ENCODE data around the gene RPS21. TPM values are rescaled to one million over a fixed set of nuclear protein-coding genes. Genes with fewer than 3 reads are reported as not detected.

Gene RPS21
- total RNA-seq, 1 donor from 2014 or later, result 1,160 TPM

DNA sequence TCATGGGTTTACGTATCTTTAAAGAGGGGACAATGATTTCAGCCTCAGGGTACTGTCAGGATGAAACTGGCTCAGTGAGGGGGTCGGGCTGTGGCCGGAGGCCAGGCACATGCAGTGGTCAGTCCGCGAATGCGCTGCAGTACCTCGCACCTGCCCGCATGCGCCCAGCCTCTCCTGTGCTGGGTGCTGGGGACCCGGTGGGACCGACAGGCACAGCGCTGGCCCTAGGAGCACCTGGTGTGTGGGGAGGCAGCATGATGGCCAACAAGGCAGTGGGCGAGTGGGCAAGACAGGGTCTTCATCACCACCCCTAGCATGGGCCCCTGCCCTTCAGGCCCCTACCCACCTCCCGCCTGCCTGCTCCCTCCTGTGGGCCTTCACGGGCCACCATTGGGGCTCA, 21.2 kb downstream of the RPS21 start:
- peak overlapping the region; percentile 50 for H3K4me3 Mint-ChIP-seq (ENCODE audit: low read depth)
- TF ChIP-seq, protein P1, sequence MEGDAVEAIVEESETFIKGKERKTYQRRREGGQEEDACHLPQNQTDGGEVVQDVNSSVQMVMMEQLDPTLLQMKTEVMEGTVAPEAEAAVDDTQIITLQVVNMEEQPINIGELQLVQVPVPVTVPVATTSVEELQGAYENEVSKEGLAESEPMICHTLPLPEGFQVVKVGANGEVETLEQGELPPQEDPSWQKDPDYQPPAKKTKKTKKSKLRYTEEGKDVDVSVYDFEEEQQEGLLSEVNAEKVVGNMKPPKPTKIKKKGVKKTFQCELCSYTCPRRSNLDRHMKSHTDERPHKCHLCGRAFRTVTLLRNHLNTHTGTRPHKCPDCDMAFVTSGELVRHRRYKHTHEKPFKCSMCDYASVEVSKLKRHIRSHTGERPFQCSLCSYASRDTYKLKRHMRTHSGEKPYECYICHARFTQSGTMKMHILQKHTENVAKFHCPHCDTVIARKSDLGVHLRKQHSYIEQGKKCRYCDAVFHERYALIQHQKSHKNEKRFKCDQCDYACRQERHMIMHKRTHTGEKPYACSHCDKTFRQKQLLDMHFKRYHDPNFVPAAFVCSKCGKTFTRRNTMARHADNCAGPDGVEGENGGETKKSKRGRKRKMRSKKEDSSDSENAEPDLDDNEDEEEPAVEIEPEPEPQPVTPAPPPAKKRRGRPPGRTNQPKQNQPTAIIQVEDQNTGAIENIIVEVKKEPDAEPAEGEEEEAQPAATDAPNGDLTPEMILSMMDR (IDR thresholded peaks at IDR 0.05; ENCODE audit: unreplicated experiment), result no peak
- H3K4me1 Mint-ChIP-seq (ENCODE audit: low read depth), result peaks cover 11% of the 10 kb centered on the region
- H3K9me3 Mint-ChIP-seq (ENCODE audit: low read depth), result no peaks in the 10 kb centered on the region
- H3K27ac Mint-ChIP-seq, result no peak overlapping the region
- no peak for DNase-seq (ENCODE audit: low spot score, unreplicated experiment)
- no peaks in the 10 kb centered on the region for H3K36me3 Mint-ChIP-seq (ENCODE audit: insufficient read depth)
- peaks cover 7% of the 10 kb centered on the region for H3K27me3 Mint-ChIP-seq

DNA sequence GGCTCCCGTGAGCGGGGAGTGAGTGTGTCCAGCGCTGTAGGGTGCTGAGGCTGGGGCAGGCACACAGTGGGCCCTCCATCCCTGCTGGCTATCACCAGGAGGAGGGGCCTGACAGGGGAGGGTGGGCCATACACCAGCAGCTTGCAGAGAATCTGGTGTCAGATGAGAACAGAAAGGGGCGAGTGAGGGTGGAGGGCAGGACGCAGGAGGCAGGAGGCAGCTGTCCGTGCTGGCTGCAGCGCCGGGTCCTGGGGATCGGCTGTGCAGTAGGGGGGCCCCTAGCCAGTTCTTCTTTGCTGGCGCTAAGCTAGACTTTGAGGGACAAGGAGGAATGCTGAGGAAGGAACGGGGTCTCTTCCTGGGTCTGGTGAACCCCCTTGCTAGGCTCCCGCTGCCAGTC, 21.7 kb downstream of the RPS21 start:
- H3K4me1 Mint-ChIP-seq (ENCODE audit: low read depth), result peaks cover 11% of the 10 kb centered on the region
- H3K27ac Mint-ChIP-seq, result peak overlapping the region; percentile 20
- no peak for DNase-seq (ENCODE audit: low spot score, unreplicated experiment)
- no peaks in the 10 kb centered on the region for H3K9me3 Mint-ChIP-seq (ENCODE audit: low read depth)
- no peak overlapping the region for H3K4me3 Mint-ChIP-seq (ENCODE audit: low read depth)
- peaks cover 7% of the 10 kb centered on the region for H3K27me3 Mint-ChIP-seq
- H3K36me3 Mint-ChIP-seq (ENCODE audit: insufficient read depth), result no peaks in the 10 kb centered on the region
- TF ChIP-seq, protein P1 (IDR thresholded peaks at IDR 0.05; ENCODE audit: unreplicated experiment), result no peak

- H3K27me3 Mint-ChIP-seq, result peaks cover 7% of the 10 kb centered on the region
- TF ChIP-seq, protein P1 (IDR thresholded peaks at IDR 0.05; ENCODE audit: unreplicated experiment), result no peak
- H3K27ac Mint-ChIP-seq, result no peak overlapping the region
- H3K36me3 Mint-ChIP-seq (ENCODE audit: insufficient read depth), result no peaks in the 10 kb centered on the region
- H3K9me3 Mint-ChIP-seq (ENCODE audit: low read depth), result no peaks in the 10 kb centered on the region
- peaks cover 10% of the 10 kb centered on the region for H3K4me1 Mint-ChIP-seq (ENCODE audit: low read depth)
- H3K4me3 Mint-ChIP-seq (ENCODE audit: low read depth), result no peak overlapping the region
- DNase-seq (ENCODE audit: low spot score, unreplicated experiment), result no peak
Measured at GRCh38 chr20:62409086-62409853, 22.4 kb downstream of the RPS21 start.

DNA sequence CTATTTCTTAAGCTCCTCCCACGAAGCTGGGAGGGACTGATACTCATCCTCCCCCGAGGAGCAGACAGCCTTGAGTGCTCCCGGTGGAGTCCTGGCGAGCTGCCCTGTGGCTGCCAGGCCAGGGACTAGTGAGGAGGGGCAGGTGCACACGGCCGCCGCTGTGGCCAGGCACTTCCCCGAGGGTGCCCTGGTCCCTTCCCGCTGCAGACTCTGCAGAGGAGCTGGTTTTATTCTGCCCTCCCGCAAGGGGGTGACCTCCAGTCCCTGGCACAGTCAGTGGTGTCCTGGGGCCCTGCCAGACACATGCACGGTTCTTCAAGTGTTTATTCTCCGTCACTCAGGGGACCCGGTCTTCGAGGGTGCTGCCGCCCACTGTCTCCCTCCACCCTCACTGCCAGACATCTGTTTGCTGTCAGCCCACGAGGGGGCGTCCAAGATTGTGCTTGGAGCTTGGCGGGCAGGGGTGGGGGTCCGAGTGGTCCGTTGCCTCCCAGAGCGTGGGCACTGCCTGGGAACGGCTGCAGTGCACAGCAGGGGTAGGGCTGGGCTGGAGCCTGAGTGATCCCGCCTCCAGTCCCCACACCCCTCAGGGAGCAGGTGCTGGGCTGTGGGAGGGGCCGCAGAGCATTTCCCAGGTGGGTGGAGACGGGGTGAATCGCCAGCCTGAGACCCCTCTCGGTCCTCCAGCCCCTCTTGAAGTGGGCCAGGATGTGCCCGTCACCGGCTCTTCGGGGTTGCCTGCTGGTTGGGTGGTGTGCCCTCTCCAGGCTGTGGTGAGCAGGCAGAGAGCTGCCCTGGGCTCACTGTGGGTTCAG, 23.2 kb downstream of the RPS21 start:
- H3K36me3 Mint-ChIP-seq (ENCODE audit: insufficient read depth), result no peaks in the 10 kb centered on the region
- H3K9me3 Mint-ChIP-seq (ENCODE audit: low read depth), result no peaks in the 10 kb centered on the region
- no peak overlapping the region for H3K27ac Mint-ChIP-seq
- H3K4me1 Mint-ChIP-seq (ENCODE audit: low read depth), result peaks cover 9% of the 10 kb centered on the region
- DNase-seq (ENCODE audit: low spot score, unreplicated experiment), result peak; percentile 48
- peaks cover 7% of the 10 kb centered on the region for H3K27me3 Mint-ChIP-seq
- TF ChIP-seq, protein P1 (IDR thresholded peaks at IDR 0.05; ENCODE audit: unreplicated experiment), result peak; percentile 62
- no peak overlapping the region for H3K4me3 Mint-ChIP-seq (ENCODE audit: low read depth)

DNA sequence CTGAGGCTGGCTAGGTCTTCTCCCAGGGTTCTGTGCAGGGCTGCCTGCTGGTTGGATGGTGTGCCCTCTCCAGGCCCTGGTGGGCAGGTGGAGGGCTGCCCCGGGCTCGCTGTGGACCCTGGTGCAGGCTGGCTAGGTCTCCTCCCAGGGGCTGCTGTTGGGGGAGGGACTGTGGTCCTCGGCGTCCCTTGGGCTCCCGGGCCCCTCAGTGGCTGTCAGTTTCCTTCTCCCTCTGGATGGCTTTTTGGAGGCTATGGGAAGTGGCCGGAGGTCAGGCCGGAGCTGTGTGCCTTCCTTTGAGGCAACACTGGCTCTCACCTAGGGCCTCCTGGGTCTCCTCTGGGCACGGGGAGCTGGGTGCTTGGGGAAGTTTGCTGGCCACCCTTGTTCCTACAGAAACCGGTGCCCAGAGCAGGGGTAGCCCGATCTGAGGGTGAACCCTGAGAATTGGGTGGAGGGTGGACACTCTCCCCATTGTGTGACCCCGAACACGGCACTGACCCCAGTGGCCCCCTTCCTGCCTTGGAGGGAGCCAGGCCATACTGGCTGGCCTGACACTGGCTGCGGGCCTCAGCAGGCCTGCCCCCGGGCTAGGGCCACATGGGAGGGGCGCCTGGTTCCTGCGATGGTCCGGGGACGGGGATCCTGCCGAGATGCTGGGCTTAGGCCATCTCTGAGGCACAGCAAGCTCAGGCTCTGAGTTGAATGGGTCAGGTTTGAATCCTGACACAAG, 24.0 kb downstream of the RPS21 start:
- Mint-ChIP-seq H3K27me3 (peaks cover 7% of the 10 kb centered on the region), H3K36me3 (ENCODE audit: insufficient read depth) (no peaks in the 10 kb centered on the region), H3K27ac (no peak overlapping the region), H3K9me3 (ENCODE audit: low read depth) (no peaks in the 10 kb centered on the region), H3K4me1 (ENCODE audit: low read depth) (peaks cover 4% of the 10 kb centered on the region), H3K4me3 (ENCODE audit: low read depth) (no peak overlapping the region)
- TF ChIP-seq, protein P1 (IDR thresholded peaks at IDR 0.05; ENCODE audit: unreplicated experiment), result no peak
- DNase-seq (ENCODE audit: low spot score, unreplicated experiment), result no peak

Data from progenitor cell of endocrine pancreas (in vitro differentiated cells).